ENCODE data around the gene ITGA2B. TPM values are rescaled to one million over a fixed set of nuclear protein-coding genes. Genes with fewer than 3 reads are reported as not detected.
"Not testable (repeated sequence)": the region's sequence is repeated elsewhere in the genome, so short reads cannot be mapped to it uniquely, and the experiment has no call there.

Gene ITGA2B
- total RNA-seq, 2 donors from 2014 or later = 0.33 to 1.8 TPM

- no peak for ATAC-seq
- Histone ChIP-seq H3K27ac (no peak overlapping the region), H3K4me1 (peaks cover 13% of the 10 kb centered on the region), H3K36me3 (replicated peaks in 1 of 2; ENCODE audit: insufficient read depth in 1 of 2, low read depth in 2 of 2) (no peaks in the 10 kb centered on the region), H3K4me3 (no peak overlapping the region), H3K27me3 (no peaks in the 10 kb centered on the region), H3K9me3 (no peaks in the 10 kb centered on the region)
- intact Hi-C loops (cut with DNase I) = no loop called here
- 38 to 46% methylated on average over 3 of the region's 3 CpGs for WGBS, 2 donors
- peak in 1 of 4 donors; percentile 46 for DNase-seq
- no peak for TF ChIP-seq POLR2A (IDR thresholded peaks at IDR 0.05)
- no peak for TF ChIP-seq CTCF (IDR thresholded peaks at IDR 0.05)
Measured at GRCh38 chr17:44335564-44335963, 53.9 kb downstream of the ITGA2B start.

- no peak for DNase-seq
- intact Hi-C loops (cut with DNase I) = no loop called here
- TF ChIP-seq POLR2A (IDR thresholded peaks at IDR 0.05) (no peak), CTCF (IDR thresholded peaks at IDR 0.05) (no peak)
- WGBS, 2 donors = 44 to 71% methylated on average over 2 to 3 of the region's 3 CpGs
- Histone ChIP-seq H3K4me3 (no peak overlapping the region), H3K36me3 (replicated peaks in 1 of 2; ENCODE audit: insufficient read depth in 1 of 2, low read depth in 2 of 2) (no peaks in the 10 kb centered on the region), H3K27ac (no peak overlapping the region), H3K27me3 (no peaks in the 10 kb centered on the region), H3K4me1 (peaks cover 13% of the 10 kb centered on the region), H3K9me3 (no peaks in the 10 kb centered on the region)
- no peak for ATAC-seq
Measured at GRCh38 chr17:44334727-44335126, 54.7 kb downstream of the ITGA2B start.

DNA sequence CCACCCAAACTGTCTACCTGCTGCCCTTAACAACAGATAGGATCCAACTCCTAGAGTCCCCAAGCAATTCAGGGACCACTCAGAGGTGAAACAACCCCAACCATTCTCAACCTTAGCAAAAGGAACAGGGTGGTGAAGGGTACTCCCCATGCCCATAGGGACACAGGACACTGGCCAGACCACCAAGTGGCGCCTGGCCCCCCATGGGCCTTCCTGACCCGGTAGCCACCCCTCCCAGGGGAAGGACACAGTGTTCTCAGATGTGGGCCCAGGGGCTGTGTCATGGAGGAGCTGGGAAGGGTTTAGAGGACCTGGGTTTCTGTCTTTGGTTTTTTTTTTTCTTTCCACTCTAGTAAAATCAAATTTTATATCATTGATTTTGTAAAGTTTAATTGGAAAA lies 55.1 kb downstream of the ITGA2B start:
- DNase-seq = no peak
- H3K27ac ChIP-seq = peak overlapping the region in 1 of 4 donors; percentile 32

DNA sequence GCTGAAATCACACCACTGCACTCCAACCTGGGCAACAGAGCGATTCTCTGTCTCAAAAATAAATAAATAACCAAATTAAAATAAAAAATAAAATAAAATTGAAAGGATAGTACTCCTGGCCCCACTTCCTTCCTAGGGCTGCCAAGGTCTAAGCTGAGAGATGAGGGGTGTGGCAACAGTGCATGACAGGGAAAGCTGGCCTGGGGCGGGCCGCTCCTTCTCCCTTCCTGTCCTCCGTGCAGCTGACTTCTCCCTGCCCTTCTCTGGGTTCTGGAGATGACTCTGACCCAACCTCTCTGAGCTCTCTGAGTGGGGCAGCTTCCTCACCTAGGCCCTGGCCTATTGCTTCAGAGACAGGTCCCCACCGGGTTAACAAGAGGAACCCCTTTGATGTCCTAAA lies 56.1 kb downstream of the ITGA2B start:
- no peaks in the 10 kb centered on the region for H3K36me3 ChIP-seq (replicated peaks in 1 of 2; ENCODE audit: insufficient read depth in 1 of 2, low read depth in 2 of 2)
- no peak for TF ChIP-seq POLR2A (IDR thresholded peaks at IDR 0.05)
- TF ChIP-seq CTCF (IDR thresholded peaks at IDR 0.05) = no peak
- ATAC-seq = no peak
- no peak overlapping the region for H3K27ac ChIP-seq
- 54 to 74% methylated on average over 5 of the region's 5 CpGs for WGBS, 2 donors
- peaks cover 13% of the 10 kb centered on the region for H3K4me1 ChIP-seq
- H3K27me3 ChIP-seq = no peaks in the 10 kb centered on the region
- peak in 1 of 4 donors; percentile 51 for DNase-seq
- H3K9me3 ChIP-seq = no peaks in the 10 kb centered on the region
- intact Hi-C loops (cut with DNase I) = no loop called here
- no peak overlapping the region for H3K4me3 ChIP-seq

More for the DNA sequence above, 55.1 kb downstream of the ITGA2B start:
- no peak overlapping the region for H3K4me3 ChIP-seq
- intact Hi-C loops (cut with DNase I) = no loop called here
- TF ChIP-seq POLR2A (IDR thresholded peaks at IDR 0.05) = no peak
- no peak for TF ChIP-seq CTCF (IDR thresholded peaks at IDR 0.05)
- H3K4me1 ChIP-seq = peaks cover 13% of the 10 kb centered on the region
- ATAC-seq = no peak
- no peaks in the 10 kb centered on the region for H3K9me3 ChIP-seq
- 47 to 54% methylated on average over 2 of the region's 2 CpGs for WGBS, 2 donors
- H3K36me3 ChIP-seq (replicated peaks in 1 of 2; ENCODE audit: insufficient read depth in 1 of 2, low read depth in 2 of 2) = no peaks in the 10 kb centered on the region
- no peaks in the 10 kb centered on the region for H3K27me3 ChIP-seq

DNA sequence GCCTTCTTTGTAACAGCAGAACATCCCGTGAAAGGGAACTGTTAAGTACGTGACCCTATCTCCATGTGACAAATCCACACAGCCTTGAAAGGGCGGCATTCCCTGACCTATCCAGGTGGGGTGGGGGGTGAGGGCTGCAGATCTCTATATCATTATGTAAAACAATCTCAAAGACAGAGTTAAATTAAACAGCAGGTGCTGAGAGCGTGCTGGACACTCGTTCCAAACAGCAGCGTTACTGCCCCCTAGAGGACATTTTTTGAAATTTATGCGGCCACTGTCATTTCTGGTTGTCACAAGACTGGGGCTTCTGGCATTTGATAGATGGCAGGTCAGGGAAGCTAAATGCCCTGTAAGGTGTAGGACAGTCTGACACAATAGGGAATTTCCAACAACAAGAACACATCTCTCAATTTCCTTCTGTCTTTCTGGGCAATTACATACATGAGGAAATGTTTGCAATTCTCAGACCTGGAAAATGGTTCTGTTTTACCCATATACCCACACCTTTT lies 58.1 kb downstream of the ITGA2B start:
- no peaks in the 10 kb centered on the region for H3K27me3 ChIP-seq
- DNase-seq = peak; percentile 78 to 88 (median 82)
- intact Hi-C loops (cut with DNase I) = no loop called here
- H3K4me3 ChIP-seq = no peak overlapping the region
- peaks cover 18% of the 10 kb centered on the region for H3K4me1 ChIP-seq
- no peak overlapping the region for H3K27ac ChIP-seq
- H3K9me3 ChIP-seq = no peaks in the 10 kb centered on the region
- TF ChIP-seq POLR2A (IDR thresholded peaks at IDR 0.05) = no peak
- TF ChIP-seq CTCF (IDR thresholded peaks at IDR 0.05) = peak; percentile 73 to 85 (median 79)
- no peaks in the 10 kb centered on the region for H3K36me3 ChIP-seq (replicated peaks in 1 of 2; ENCODE audit: insufficient read depth in 1 of 2, low read depth in 2 of 2)
- WGBS, 2 donors = 0% methylated on average over 5 to 7 of the region's 7 CpGs
- ATAC-seq = peak; percentile 25

- WGBS, 2 donors = 72 to 85% methylated on average over 5 of the region's 5 CpGs
Measured at GRCh38 chr17:44330263-44330662, 59.2 kb downstream of the ITGA2B start.

GRCh38 chr17:44329516-44329915 lies 59.9 kb downstream of the ITGA2B start:
- intact Hi-C loops (cut with DNase I) = not testable (repeated sequence)

More at GRCh38 chr17:44330263-44330662, 59.2 kb downstream of the ITGA2B start:
- DNase-seq; intact Hi-C loops (cut with DNase I); H3K9me3 ChIP-seq; H3K27ac ChIP-seq; H3K27me3 ChIP-seq; H3K4me3 ChIP-seq; H3K36me3 ChIP-seq (replicated peaks in 1 of 2; ENCODE audit: insufficient read depth in 1 of 2, low read depth in 2 of 2); ATAC-seq: not testable (repeated sequence)
- peaks cover 28% of the 10 kb centered on the region for H3K4me1 ChIP-seq

More at GRCh38 chr17:44329516-44329915, 59.9 kb downstream of the ITGA2B start:
- not testable (repeated sequence) for H3K36me3 ChIP-seq (replicated peaks in 1 of 2; ENCODE audit: insufficient read depth in 1 of 2, low read depth in 2 of 2); ATAC-seq; H3K27me3 ChIP-seq; H3K9me3 ChIP-seq; DNase-seq; H3K27ac ChIP-seq; H3K4me3 ChIP-seq
- 82 to 83% methylated on average over 7 of the region's 7 CpGs for WGBS, 2 donors
- H3K4me1 ChIP-seq = peaks cover 31% of the 10 kb centered on the region
